HG03097 (cell line): Measurements from ENCODE around the gene NHLRC4.

Experiments
- ATAC-seq: cut with Tn5 transposase; IDR thresholded peaks from one replicate; pipeline ENCODE4 v1.9.1; 2021; ENCODE audit not compliant: unreplicated experiment, low FRiP score

The NHLRC4 gene

GRCh38 chr16:566475-567372, at the start of gene NHLRC4:
NHLRC4 (plus strand) TSS chr16:567005; CDS start chr16:568048, 1,043 bp downstream.
- ATAC-seq, result no peak

- ATAC-seq, result no peak
These were observed 47.9 kb upstream of the NHLRC4 start for GRCh38 chr16:518858-519257.

GRCh38 chr16:519425-519824, 47.4 kb upstream of the NHLRC4 start:
- no peak for ATAC-seq

GRCh38 chr16:519841-520687, 46.7 kb upstream of the NHLRC4 start:
- no peak for ATAC-seq

GRCh38 chr16:520847-521246, 46.0 kb upstream of the NHLRC4 start:
- no peak for ATAC-seq

- no peak for ATAC-seq
These were observed 45.2 kb upstream of the NHLRC4 start for GRCh38 chr16:521381-522210.

GRCh38 chr16:522320-523096, 44.3 kb upstream of the NHLRC4 start:
- ATAC-seq, result no peak

GRCh38 chr16:523097-523741, 43.6 kb upstream of the NHLRC4 start:
- ATAC-seq, result no peak

- no peak for ATAC-seq
These were observed 42.3 kb upstream of the NHLRC4 start for GRCh38 chr16:524274-525040.

- no peak for ATAC-seq
These were observed 41.7 kb upstream of the NHLRC4 start for GRCh38 chr16:525123-525519.

- ATAC-seq, result no peak
These were observed 41.2 kb upstream of the NHLRC4 start for GRCh38 chr16:525520-526180.

- ATAC-seq, result no peak
These were observed 40.4 kb upstream of the NHLRC4 start for GRCh38 chr16:526181-527014.

- ATAC-seq, result peak; percentile 63
These were observed 39.5 kb upstream of the NHLRC4 start, which contains the start of gene CAPN15 for GRCh38 chr16:527015-527903. CAPN15 (plus strand) TSS chr16:527712; CDS start chr16:546839, 19,127 bp downstream.

GRCh38 chr16:528111-529011, 38.4 kb upstream of the NHLRC4 start:
- ATAC-seq, result peak; percentile 8

GRCh38 chr16:529012-529575, 37.7 kb upstream of the NHLRC4 start:
- no peak for ATAC-seq
